ENCODE results near the gene SMAD1. TPM values are rescaled to one million over a fixed set of nuclear protein-coding genes. Genes with fewer than 3 reads are reported as not detected.

SMAD1 gene
- total RNA-seq, 1 donor from 2014 or later: 40.8 TPM

- H3K4me3 ChIP-seq (ENCODE audit: low read depth, low read length): no peak overlapping the region
Observed at GRCh38 chr4:145484225-145484846, 2.7 kb downstream of the SMAD1 start.

DNA sequence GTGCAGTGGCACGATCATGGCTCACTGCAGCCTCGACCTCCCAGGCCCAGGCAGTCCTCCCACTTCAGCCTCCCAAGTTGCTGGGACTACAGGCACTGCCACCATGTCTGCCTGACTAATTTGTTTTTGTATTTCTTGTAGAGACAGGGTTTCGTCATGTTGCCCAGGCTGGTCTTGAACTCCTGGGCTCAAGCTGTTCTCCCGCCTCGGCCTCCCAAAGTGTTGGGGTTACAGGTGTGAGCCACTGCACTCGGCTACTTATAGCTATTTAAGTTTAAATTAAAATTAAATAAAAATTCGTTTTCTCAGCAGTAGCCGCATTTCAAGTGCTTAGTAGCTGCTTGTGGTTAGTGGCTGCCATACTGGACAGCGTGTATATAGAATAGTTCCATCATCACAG lies 3.5 kb downstream of the SMAD1 start:
- no peak for DNase-seq (ENCODE audit: low read depth)
- TF ChIP-seq CTCF (IDR thresholded peaks at IDR 0.05; ENCODE audit: insufficient read depth, low read length, poor library complexity, severe bottlenecking): no peak
- no peaks in the 10 kb centered on the region for H3K27me3 ChIP-seq (ENCODE audit: control insufficient read depth, insufficient read depth, low read length)
- H3K4me3 ChIP-seq (ENCODE audit: low read depth, low read length): no peak overlapping the region
- H3K36me3 ChIP-seq (ENCODE audit: control insufficient read depth, insufficient read depth, low read length): no peaks in the 10 kb centered on the region

More at GRCh38 chr4:145484225-145484846, 2.7 kb downstream of the SMAD1 start:
- H3K27me3 ChIP-seq (ENCODE audit: control insufficient read depth, insufficient read depth, low read length): no peaks in the 10 kb centered on the region
- no peak for TF ChIP-seq CTCF (IDR thresholded peaks at IDR 0.05; ENCODE audit: insufficient read depth, low read length, poor library complexity, severe bottlenecking)
- no peaks in the 10 kb centered on the region for H3K36me3 ChIP-seq (ENCODE audit: control insufficient read depth, insufficient read depth, low read length)
- DNase-seq (ENCODE audit: low read depth): no peak

- no peak for DNase-seq (ENCODE audit: low read depth)
- no peak for TF ChIP-seq CTCF (IDR thresholded peaks at IDR 0.05; ENCODE audit: insufficient read depth, low read length, poor library complexity, severe bottlenecking)
- no peaks in the 10 kb centered on the region for H3K27me3 ChIP-seq (ENCODE audit: control insufficient read depth, insufficient read depth, low read length)
- H3K36me3 ChIP-seq (ENCODE audit: control insufficient read depth, insufficient read depth, low read length): no peaks in the 10 kb centered on the region
- H3K4me3 ChIP-seq (ENCODE audit: low read depth, low read length): no peak overlapping the region
Observed at GRCh38 chr4:145486603-145487002, 5.0 kb downstream of the SMAD1 start.

DNA sequence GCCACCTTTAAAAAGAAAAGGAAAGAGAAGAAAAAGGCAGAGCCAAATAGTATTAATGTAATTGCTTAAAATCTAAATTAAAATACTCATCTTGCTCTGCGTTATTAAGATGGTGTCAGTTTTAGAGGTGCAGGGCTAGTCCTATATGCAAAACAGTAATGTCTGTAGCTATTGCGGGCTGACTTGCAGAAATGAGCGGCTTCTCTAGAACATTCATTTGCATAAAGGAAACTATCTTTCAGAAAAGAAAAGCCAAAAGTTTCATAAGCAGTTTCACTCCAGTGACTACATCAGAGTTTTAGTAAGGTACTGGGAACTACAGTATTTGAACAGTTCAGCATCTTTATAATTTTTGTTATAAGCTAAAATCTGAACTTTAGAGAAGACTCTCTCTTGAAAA lies 6.0 kb downstream of the SMAD1 start:
- DNase-seq (ENCODE audit: low read depth): no peak
- Histone ChIP-seq H3K4me3 (ENCODE audit: low read depth, low read length) (no peak overlapping the region), H3K36me3 (ENCODE audit: control insufficient read depth, insufficient read depth, low read length) (no peaks in the 10 kb centered on the region), H3K27me3 (ENCODE audit: control insufficient read depth, insufficient read depth, low read length) (no peaks in the 10 kb centered on the region)
- TF ChIP-seq CTCF (IDR thresholded peaks at IDR 0.05; ENCODE audit: insufficient read depth, low read length, poor library complexity, severe bottlenecking): no peak

DNA sequence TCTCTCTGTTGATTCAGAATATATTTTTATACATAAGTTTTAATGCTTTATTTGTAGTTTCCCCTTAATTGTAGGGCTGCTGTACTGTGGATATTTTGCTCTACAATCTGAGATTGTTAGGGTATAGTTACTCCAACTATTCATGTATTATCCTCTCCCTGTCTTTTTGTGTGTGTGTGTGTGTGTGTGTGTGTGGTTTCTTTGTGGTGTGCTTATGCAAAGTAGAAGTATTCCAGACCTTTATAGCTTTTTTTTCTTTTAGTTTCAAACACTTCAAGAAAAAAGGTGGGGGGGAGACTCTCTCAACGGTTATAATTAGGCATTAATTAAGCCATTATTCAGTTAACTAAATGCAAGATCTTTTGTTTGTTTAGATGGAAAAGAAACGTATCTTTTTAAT lies 6.7 kb downstream of the SMAD1 start:
- no peak for DNase-seq (ENCODE audit: low read depth)
- Histone ChIP-seq H3K4me3 (ENCODE audit: low read depth, low read length) (no peak overlapping the region), H3K27me3 (ENCODE audit: control insufficient read depth, insufficient read depth, low read length) (no peaks in the 10 kb centered on the region), H3K36me3 (ENCODE audit: control insufficient read depth, insufficient read depth, low read length) (no peaks in the 10 kb centered on the region)
- TF ChIP-seq CTCF (IDR thresholded peaks at IDR 0.05; ENCODE audit: insufficient read depth, low read length, poor library complexity, severe bottlenecking): no peak

DNA sequence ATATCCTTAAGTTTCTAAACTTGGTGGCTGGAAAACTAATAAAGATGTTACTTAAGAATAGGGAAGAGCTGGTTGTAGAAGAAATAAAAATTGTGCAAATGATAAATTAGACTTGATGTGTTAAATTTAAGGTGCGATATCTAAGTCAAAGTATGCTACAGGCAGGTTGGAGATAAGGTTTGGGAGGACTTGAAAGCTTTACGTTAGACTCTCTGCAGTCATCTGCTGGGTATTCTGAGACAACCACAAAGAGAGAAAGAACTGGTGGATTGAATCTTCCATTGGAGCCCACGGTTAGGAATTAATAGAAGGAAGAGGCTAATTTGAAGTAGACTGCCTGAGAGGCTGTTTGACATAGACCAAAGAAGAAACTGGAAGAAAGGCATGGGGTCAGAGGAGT lies 7.9 kb downstream of the SMAD1 start:
- no peak for DNase-seq (ENCODE audit: low read depth)
- no peaks in the 10 kb centered on the region for H3K36me3 ChIP-seq (ENCODE audit: control insufficient read depth, insufficient read depth, low read length)
- no peak overlapping the region for H3K4me3 ChIP-seq (ENCODE audit: low read depth, low read length)
- no peak for TF ChIP-seq CTCF (IDR thresholded peaks at IDR 0.05; ENCODE audit: insufficient read depth, low read length, poor library complexity, severe bottlenecking)
- H3K27me3 ChIP-seq (ENCODE audit: control insufficient read depth, insufficient read depth, low read length): no peaks in the 10 kb centered on the region

Data from kidney epithelial cell (primary cell).